Measurements from ENCODE around the gene MRTFA. TPM values are rescaled to one million over a fixed set of nuclear protein-coding genes. Genes with fewer than 3 reads are reported as not detected.

MRTFA gene
- total RNA-seq, 1 experiment from 2014 or later, result 52.7 TPM

DNA sequence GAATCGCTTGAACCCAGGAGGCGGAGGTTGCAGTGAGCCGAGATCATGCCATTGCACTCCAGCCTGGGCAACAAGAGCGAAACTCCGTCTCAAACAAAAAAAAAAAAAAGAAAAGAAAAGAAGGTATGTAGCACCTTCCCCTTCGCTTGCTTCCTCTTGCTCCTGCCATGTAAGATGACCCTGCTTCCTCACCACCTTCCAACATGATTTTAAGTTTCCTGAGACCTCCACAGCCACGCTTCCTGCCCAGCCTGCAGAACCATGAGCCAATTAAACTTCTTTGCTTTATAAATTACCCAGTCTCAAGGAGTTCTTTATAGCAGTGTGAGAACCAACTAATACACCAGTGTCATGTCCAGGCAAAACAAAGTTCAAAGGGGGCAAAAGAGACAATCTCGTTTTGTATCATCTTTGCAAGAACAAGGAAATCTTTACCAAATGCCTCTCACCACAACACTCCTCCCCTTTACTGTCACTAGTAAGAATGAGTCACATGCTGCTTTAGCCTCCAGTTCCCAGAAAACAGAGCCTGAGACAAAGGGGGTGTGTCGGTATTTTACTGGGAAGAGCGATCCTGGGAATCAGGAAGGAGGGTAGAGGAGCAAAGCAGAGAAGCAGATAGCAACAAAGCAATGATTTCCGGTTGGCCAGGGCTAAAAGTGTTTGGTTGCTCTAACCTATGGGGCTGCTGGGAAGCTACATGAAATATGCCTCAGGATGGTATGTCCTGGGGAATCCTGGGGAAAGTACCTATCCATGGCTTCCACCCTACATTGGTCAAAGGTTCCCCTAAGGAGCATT, 32.3 kb upstream of the MRTFA start:
- Mint-ChIP-seq H3K27ac (ENCODE audit: low read depth, unreplicated experiment) (peak overlapping the region; percentile 61), H3K4me1 (ENCODE audit: insufficient read depth, unreplicated experiment) (peaks cover 20% of the 10 kb centered on the region), H3K4me3 (ENCODE audit: unreplicated experiment) (no peak overlapping the region), H3K9me3 (ENCODE audit: unreplicated experiment) (no peaks in the 10 kb centered on the region), H3K36me3 (ENCODE audit: insufficient read depth, unreplicated experiment) (no peaks in the 10 kb centered on the region), H3K27me3 (ENCODE audit: insufficient read depth, unreplicated experiment) (no peaks in the 10 kb centered on the region)
- TF ChIP-seq, protein P1, sequence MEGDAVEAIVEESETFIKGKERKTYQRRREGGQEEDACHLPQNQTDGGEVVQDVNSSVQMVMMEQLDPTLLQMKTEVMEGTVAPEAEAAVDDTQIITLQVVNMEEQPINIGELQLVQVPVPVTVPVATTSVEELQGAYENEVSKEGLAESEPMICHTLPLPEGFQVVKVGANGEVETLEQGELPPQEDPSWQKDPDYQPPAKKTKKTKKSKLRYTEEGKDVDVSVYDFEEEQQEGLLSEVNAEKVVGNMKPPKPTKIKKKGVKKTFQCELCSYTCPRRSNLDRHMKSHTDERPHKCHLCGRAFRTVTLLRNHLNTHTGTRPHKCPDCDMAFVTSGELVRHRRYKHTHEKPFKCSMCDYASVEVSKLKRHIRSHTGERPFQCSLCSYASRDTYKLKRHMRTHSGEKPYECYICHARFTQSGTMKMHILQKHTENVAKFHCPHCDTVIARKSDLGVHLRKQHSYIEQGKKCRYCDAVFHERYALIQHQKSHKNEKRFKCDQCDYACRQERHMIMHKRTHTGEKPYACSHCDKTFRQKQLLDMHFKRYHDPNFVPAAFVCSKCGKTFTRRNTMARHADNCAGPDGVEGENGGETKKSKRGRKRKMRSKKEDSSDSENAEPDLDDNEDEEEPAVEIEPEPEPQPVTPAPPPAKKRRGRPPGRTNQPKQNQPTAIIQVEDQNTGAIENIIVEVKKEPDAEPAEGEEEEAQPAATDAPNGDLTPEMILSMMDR (IDR thresholded peaks at IDR 0.05; ENCODE audit: unreplicated experiment), result no peak
- no TSS peak for BruUV-seq (replicated peaks)
- intact Hi-C loops (cut with micrococcal nuclease), result no loop called here
- CTCF ChIA-PET, result interaction anchor here (0.9 to 1.8 kb wide), 2 partner anchors 15 to 63 kb away, joined by 4 to 9 read pairs; no protein-coding TSS in a partner anchor
- POLR2A ChIA-PET, result interaction anchor here (0.9 to 1.6 kb wide), 6 partner anchors 17 to 138 kb away, joined by 3 to 11 read pairs (median 3); no protein-coding TSS in a partner anchor
- peak; percentile 88 for DNase-seq (ENCODE audit: unreplicated experiment)

DNA sequence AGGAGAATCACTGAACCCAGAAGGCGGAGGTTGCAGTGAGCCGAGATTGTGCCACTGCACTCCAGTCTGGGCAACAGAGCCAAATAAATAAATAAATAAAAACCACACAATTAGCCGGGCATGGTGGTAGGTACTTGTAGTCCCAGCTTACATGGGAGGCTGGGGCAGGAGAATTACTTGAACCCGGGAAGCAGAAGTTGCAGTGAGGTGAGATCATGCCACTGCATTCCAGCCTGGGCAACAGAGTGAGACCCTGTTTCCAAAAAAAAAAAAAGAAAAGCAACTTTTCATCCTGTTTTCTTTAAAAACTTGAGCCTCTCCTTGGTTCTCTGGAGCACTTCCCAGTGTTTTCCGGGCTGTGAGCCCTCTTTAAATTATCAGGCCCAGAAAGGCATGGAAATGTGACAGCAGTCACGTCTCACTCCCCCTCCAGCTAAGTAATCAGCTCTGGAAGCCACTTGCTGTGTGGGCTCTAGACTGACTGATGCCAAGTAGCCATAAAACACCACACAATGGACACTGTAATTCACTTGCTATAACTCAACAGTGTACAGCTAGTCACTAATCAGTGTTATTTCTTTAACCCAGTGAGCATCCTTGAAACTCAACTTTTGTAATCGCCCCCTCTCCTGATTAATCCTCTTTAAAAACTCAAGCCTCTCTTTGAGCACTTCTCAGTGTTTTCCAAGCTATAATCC, 29.8 kb upstream of the MRTFA start:
- no peak overlapping the region for H3K4me3 Mint-ChIP-seq (ENCODE audit: unreplicated experiment)
- no peaks in the 10 kb centered on the region for H3K27me3 Mint-ChIP-seq (ENCODE audit: insufficient read depth, unreplicated experiment)
- H3K4me1 Mint-ChIP-seq (ENCODE audit: insufficient read depth, unreplicated experiment), result peaks cover 20% of the 10 kb centered on the region
- no peaks in the 10 kb centered on the region for H3K9me3 Mint-ChIP-seq (ENCODE audit: unreplicated experiment)
- intact Hi-C loops (cut with micrococcal nuclease), result no loop called here
- no peak for DNase-seq (ENCODE audit: unreplicated experiment)
- no TSS peak for BruUV-seq (replicated peaks)
- CTCF ChIA-PET, result interaction anchor here (0.6 to 1.4 kb wide), 3 partner anchors 17 to 230 kb away, joined by 3 to 6 read pairs (median 3); no protein-coding TSS in a partner anchor
- TF ChIP-seq, protein P1 (IDR thresholded peaks at IDR 0.05; ENCODE audit: unreplicated experiment), result no peak
- POLR2A ChIA-PET, result no interaction called here
- H3K27ac Mint-ChIP-seq (ENCODE audit: low read depth, unreplicated experiment), result no peak overlapping the region
- H3K36me3 Mint-ChIP-seq (ENCODE audit: insufficient read depth, unreplicated experiment), result no peaks in the 10 kb centered on the region

DNA sequence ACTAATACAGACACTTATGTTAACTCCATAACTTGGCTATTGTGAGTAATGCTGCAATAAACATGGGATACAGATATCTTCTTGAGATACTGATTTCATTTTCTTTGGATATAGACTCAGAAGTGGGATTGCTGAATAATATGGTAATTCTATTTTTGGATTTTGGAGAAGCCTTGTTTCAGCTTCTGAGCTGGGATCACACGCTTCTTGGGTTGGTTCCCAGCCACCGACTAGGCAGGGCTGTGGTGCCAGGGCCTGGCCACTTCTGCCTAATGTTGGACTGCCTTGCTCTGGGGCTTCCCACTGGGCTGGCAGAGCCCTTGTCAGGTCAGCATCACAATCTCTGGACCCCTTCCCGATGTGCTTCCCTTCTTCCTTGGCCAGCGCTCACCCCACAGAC, 28.8 kb upstream of the MRTFA start:
- POLR2A ChIA-PET, result interaction anchor here (0.7 kb wide), 1 partner anchor 16 kb away, joined by 3 read pairs; no protein-coding TSS in a partner anchor
- TF ChIP-seq, protein P1 (IDR thresholded peaks at IDR 0.05; ENCODE audit: unreplicated experiment), result no peak
- intact Hi-C loops (cut with micrococcal nuclease), result no loop called here
- peaks cover 20% of the 10 kb centered on the region for H3K4me1 Mint-ChIP-seq (ENCODE audit: insufficient read depth, unreplicated experiment)
- no TSS peak for BruUV-seq (replicated peaks)
- no peak overlapping the region for H3K27ac Mint-ChIP-seq (ENCODE audit: low read depth, unreplicated experiment)
- no peak for DNase-seq (ENCODE audit: unreplicated experiment)
- H3K9me3 Mint-ChIP-seq (ENCODE audit: unreplicated experiment), result no peaks in the 10 kb centered on the region
- no peaks in the 10 kb centered on the region for H3K27me3 Mint-ChIP-seq (ENCODE audit: insufficient read depth, unreplicated experiment)
- no peak overlapping the region for H3K4me3 Mint-ChIP-seq (ENCODE audit: unreplicated experiment)
- CTCF ChIA-PET, result interaction anchor here (1.4 kb wide), 1 partner anchor 18 kb away, joined by 6 read pairs; no protein-coding TSS in a partner anchor
- H3K36me3 Mint-ChIP-seq (ENCODE audit: insufficient read depth, unreplicated experiment), result peaks cover 4% of the 10 kb centered on the region

DNA sequence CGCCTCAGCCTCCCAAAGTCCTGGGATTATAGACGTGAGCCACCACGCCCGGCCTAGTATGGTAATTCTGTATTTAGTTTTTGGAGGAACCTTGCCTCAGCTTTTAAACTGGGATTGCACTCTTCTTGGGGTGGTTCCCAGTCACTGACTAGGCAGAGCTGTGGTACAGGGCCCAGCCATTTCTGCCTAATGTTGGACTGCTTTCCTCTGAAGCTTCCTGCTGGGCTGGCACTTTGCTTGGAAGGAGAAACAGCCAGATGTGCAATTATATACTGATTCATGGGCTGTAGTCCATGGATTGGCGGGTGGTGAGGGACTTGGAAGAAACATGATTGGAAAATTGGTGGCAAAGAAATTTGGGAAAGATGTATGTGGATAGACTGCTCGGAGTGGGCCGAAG, 25.2 kb upstream of the MRTFA start:
- intact Hi-C loops (cut with micrococcal nuclease), result no loop called here
- H3K27me3 Mint-ChIP-seq (ENCODE audit: insufficient read depth, unreplicated experiment), result no peaks in the 10 kb centered on the region
- TF ChIP-seq, protein P1 (IDR thresholded peaks at IDR 0.05; ENCODE audit: unreplicated experiment), result no peak
- H3K4me3 Mint-ChIP-seq (ENCODE audit: unreplicated experiment), result no peak overlapping the region
- no peaks in the 10 kb centered on the region for H3K4me1 Mint-ChIP-seq (ENCODE audit: insufficient read depth, unreplicated experiment)
- no peak overlapping the region for H3K27ac Mint-ChIP-seq (ENCODE audit: low read depth, unreplicated experiment)
- CTCF ChIA-PET, result interaction anchor here (0.5 to 1.0 kb wide), 2 partner anchors 96 to 251 kb away, joined by 3 to 4 read pairs; no protein-coding TSS in a partner anchor
- no peak for DNase-seq (ENCODE audit: unreplicated experiment)
- POLR2A ChIA-PET, result interaction anchor here (0.9 to 2.2 kb wide), 2 partner anchors 10 to 127 kb away, joined by 3 to 4 read pairs; no protein-coding TSS in a partner anchor
- H3K36me3 Mint-ChIP-seq (ENCODE audit: insufficient read depth, unreplicated experiment), result peaks cover 6% of the 10 kb centered on the region
- BruUV-seq (replicated peaks), result no TSS peak
- no peaks in the 10 kb centered on the region for H3K9me3 Mint-ChIP-seq (ENCODE audit: unreplicated experiment)
